ENCODE data around the gene TSPAN18. TPM values are rescaled to one million over a fixed set of nuclear protein-coding genes. Genes with fewer than 3 reads are reported as not detected.

The TSPAN18 gene
- total RNA-seq, 1 donor: under 0.01 TPM

DNA sequence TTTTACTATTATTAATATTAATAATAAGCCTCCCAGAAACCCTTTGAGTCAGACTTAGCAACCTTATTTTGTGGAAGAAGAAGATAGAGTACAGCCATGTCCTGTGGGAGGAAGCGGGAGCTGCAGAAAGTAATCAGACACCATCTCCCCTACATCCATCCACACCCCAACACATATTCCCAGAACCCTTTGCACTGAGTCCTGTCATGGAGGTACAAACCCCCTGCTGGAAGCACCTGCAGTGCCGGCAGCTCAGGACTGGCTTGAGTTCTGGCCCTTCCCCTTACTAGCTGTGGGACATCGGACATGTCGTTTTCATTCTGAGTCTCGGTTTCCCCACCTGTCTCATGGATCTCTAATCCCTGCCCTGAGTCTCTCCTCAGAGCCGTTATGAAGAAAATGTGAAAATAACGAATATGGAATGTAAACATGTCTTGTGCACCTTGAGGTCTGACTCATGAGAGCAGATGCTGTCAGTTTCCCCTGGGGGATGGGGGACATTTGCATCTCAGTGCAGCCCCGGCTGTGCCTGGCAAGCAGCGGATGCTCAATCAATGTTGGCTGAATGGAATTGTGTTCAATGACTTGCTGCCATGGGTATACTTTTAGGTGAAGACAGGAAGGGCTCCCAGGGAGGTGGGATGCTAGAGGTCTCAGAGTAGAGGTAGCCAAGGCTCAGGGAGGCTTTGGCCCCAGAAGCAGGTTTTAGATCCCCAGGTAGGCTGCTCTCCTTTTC is 178.5 kb downstream of the TSPAN18 start:
- DNase-seq (ENCODE audit: low read depth): no peak
- no peak overlapping the region for H3K4me3 ChIP-seq (ENCODE audit: low read depth, low read length)
- no peak for TF ChIP-seq CTCF (IDR thresholded peaks at IDR 0.05; ENCODE audit: insufficient read depth, low read depth, low read length)

GRCh38 chr11:44906649-44907048 is 179.9 kb downstream of the TSPAN18 start:
- DNase-seq (ENCODE audit: low read depth): no peak
- TF ChIP-seq CTCF (IDR thresholded peaks at IDR 0.05; ENCODE audit: insufficient read depth, low read depth, low read length): no peak
- no peak overlapping the region for H3K4me3 ChIP-seq (ENCODE audit: low read depth, low read length)

GRCh38 chr11:44909557-44909956 is 182.8 kb downstream of the TSPAN18 start:
- DNase-seq (ENCODE audit: low read depth): no peak
- TF ChIP-seq CTCF (IDR thresholded peaks at IDR 0.05; ENCODE audit: insufficient read depth, low read depth, low read length): no peak
- no peak overlapping the region for H3K4me3 ChIP-seq (ENCODE audit: low read depth, low read length)

DNA sequence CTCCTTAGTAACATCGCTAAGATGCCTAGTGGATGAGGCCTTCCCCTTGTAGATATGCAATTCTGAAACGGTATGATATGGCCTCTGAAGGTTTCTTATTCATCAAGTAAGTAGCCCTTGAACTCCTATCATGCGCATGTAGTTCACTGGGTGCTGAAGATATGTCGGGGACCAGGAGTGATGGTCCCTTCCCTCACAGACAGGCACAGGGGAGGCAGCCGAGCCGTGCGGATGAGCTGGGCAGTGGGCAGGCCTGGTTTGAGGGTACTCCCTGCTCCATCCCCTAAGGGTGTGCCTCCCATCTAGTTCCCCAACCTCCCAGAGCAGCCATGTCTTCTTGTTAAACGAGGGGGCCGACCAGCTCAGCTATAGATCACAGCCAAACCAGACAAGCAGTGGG is 183.8 kb downstream of the TSPAN18 start:
- no peak for TF ChIP-seq CTCF (IDR thresholded peaks at IDR 0.05; ENCODE audit: insufficient read depth, low read depth, low read length)
- H3K4me3 ChIP-seq (ENCODE audit: low read depth, low read length): no peak overlapping the region
- DNase-seq (ENCODE audit: low read depth): no peak

DNA sequence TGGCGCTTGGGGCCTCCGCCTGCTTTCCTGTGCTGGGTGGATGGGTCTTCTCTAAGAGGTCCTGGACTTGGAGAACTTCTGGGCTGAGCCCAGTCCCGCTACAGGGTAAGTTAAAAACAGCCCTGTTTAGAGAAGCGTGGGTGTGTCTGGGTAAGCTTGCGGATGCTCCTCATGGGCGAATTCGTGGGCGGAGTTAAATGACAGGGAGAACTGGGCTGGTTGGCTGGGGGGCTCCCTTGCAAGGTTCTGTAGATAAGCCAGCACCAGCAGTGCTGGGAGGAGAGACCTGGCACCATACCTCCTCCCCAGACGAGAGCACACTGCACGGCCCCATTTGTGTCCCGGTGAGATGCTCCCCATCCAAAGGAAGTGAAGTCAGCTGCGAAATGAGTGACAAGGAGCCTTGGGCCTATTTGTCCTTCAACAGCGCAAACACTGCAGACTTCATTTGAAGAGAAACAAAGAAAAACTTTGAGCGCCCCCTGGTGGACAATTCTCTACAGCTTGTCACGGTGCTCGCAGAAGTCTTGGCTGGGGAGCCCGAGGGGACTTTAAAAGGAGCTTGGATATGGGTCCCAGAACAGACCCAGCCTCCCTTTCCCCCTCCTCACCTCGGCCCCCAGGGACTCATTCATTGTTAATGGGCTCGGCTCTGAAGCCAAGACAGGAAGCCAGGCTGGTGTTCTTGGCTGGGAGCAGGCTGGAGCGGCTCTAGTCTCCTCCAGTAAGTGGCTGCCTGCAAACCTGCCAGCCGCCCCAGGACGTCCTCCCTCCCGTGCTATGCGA is 184.5 kb downstream of the TSPAN18 start:
- peak; percentile 86 for DNase-seq (ENCODE audit: low read depth)
- TF ChIP-seq CTCF (IDR thresholded peaks at IDR 0.05; ENCODE audit: insufficient read depth, low read depth, low read length): peak; percentile 76
- H3K4me3 ChIP-seq (ENCODE audit: low read depth, low read length): no peak overlapping the region

DNA sequence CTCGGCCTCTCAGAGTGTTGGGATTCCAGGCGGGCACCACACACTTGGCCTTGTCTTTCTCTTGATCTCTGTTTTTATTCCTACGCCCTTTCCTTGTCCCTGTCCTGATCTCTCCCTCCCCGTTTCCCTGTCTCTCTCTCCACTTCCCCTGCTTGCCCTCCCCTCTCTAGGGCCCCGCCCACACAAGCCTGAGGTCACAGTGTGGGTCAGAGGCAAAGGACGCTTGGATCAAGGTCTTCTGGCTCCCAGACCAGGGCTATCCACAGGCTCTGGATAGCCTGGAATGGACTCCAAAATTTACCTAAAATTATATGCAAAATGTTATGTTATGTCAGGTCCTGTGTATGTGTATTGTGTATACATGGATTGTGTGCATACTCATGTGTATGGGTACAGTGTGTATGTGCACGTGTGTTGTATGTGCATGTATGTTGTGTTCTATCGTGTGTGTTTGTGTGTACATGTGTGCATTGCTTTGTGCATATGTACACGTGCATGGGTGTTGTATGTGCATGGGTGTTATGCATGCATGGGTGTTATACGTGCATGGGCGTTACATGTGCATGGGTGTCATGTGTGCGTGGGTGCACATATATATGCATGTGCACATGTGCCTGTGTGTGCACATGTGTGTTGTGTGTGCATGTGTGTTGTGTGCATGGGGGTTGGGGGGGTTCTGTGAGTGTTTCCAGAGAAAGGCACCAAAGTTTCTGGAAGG is 185.7 kb downstream of the TSPAN18 start:
- no peak for TF ChIP-seq CTCF (IDR thresholded peaks at IDR 0.05; ENCODE audit: insufficient read depth, low read depth, low read length)
- no peak for DNase-seq (ENCODE audit: low read depth)
- H3K4me3 ChIP-seq (ENCODE audit: low read depth, low read length): no peak overlapping the region

Measured in fibroblast of villous mesenchyme (primary cell).